Fibroblast of mammary gland (primary cell): ENCODE data around the gene ZBED4.

ENCODE experiments used
- DNase-seq: peaks from one replicate; pipeline ENCODE4 v3.0.0-alpha.2; 2010; ENCODE audit warnings: low read depth
- H3K4me3 ChIP-seq: 2 replicates; pipeline ENCODE4 v1.5.1; 2011; ENCODE audit warnings: low read depth, mild to moderate bottlenecking, low read length, moderate library complexity; ENCODE audit not compliant: control insufficient read depth
- CTCF ChIP-seq: conservative IDR thresholded peaks from 2 replicates; pipeline ENCODE4 v1.5.1; 2011; ENCODE audit warnings: low read depth, low read length, inconsistent platforms; ENCODE audit not compliant: control insufficient read depth, insufficient read depth

Gene ZBED4

GRCh38 chr22:49915610-49916009, 62.0 kb downstream of the ZBED4 start:
- TF ChIP-seq CTCF: no peak
- no peak for DNase-seq
- H3K4me3 ChIP-seq: no peak overlapping the region

- no peak overlapping the region for H3K4me3 ChIP-seq
- TF ChIP-seq CTCF: no peak
- DNase-seq: no peak
Measured at GRCh38 chr22:49916831-49917230, 63.2 kb downstream of the ZBED4 start.

GRCh38 chr22:49917974-49918910, 64.6 kb downstream of the ZBED4 start, which contains the start of the genes ALG12 and CRELD2:
Gene ALG12, minus strand, starts transcription at chr22:49918438. Its CDS starts 4,673 bp downstream, at chr22:49913765.
Gene CRELD2, plus strand, starts transcription at chr22:49918634. Its CDS starts 136 bp downstream, at chr22:49918770.
- TF ChIP-seq CTCF: no peak
- peak within 1 kb of the TSS; percentile 75 for H3K4me3 ChIP-seq
- DNase-seq: peak; percentile 93

GRCh38 chr22:49918911-49919881, 65.6 kb downstream of the ZBED4 start:
- no peak for TF ChIP-seq CTCF
- H3K4me3 ChIP-seq: peak overlapping the region; percentile 55
- DNase-seq: no peak

GRCh38 chr22:49920859-49921258, 67.2 kb downstream of the ZBED4 start:
- H3K4me3 ChIP-seq: no peak overlapping the region
- TF ChIP-seq CTCF: no peak
- DNase-seq: no peak

GRCh38 chr22:49921508-49922278, 68.0 kb downstream of the ZBED4 start:
- DNase-seq: no peak
- TF ChIP-seq CTCF: no peak
- no peak overlapping the region for H3K4me3 ChIP-seq
